GM12878 (cell line): Measurements from ENCODE around the gene ADAMTS6. TPM values are rescaled to one million over a fixed set of nuclear protein-coding genes. Genes with fewer than 3 reads are reported as not detected.

Experiments
- ATAC-seq: fragments of 200-7000 bp; cut with Tn5 transposase; 3 replicates; pipeline ENCODE4 v1.9.1; 2020; ENCODE audit warnings: mild to moderate bottlenecking, moderate library complexity
- BruUV-seq: library from RNA; stranded (reverse); fragments of 400-500 nt; replicated peaks from 2 replicates; lab custom pipeline; 2021; lab: Mats Ljungman, UMichigan
- CTCF ChIA-PET: fragments of 300-600 bp; sonication (Branson Sonifier 250); formaldehyde crosslinking; extraction: SDS; loops from one replicate; lab custom pipeline; 2021; ENCODE audit warnings: inconsistent platforms; lab: Yijun Ruan, JAX
- POLR2A ChIA-PET: fragments of 350-600 bp; formaldehyde crosslinking; extraction: SDS; loops from one replicate; lab custom pipeline; 2021; ENCODE audit warnings: inconsistent platforms; lab: Charles Lee
- RAD21 ChIA-PET: fragments of 300-600 bp; sonication (Branson Sonifier 250); formaldehyde crosslinking; loops from one replicate; lab custom pipeline; 2023; ENCODE audit warnings: antibody characterized with exemption; ENCODE audit not compliant: unreplicated experiment; lab: Charles Lee
- SMC1A ChIA-PET: fragments of 300-600 bp; sonication (Branson Sonifier 250); formaldehyde crosslinking; loops from one replicate; lab custom pipeline; 2023; ENCODE audit not compliant: unreplicated experiment, uncharacterized antibody; lab: Charles Lee
- DNase-seq: peaks from one replicate; pipeline ENCODE4 v3.0.0-alpha.2; 2011; ENCODE audit warnings: low read depth, low spot score
- FAIRE-seq: peaks from 3 replicates; lab custom pipeline; 2011; peaks lifted over from hg19 to GRCh38; lab: Jason Lieb, UNC
- H2AFZ ChIP-seq: 2 replicates; pipeline ENCODE4 v1.6.0; 2011; ENCODE audit warnings: low read depth, low read length, control low read depth; ENCODE audit not compliant: control insufficient read depth
- H3K27ac ChIP-seq: 2 replicates; pipeline ENCODE4 v1.5.1; 2011; ENCODE audit warnings: control low read depth; ENCODE audit not compliant: control insufficient read depth, insufficient read depth
- H3K27me3 ChIP-seq, 2 experiments: replicated peaks in 1 of 2; 2 replicates each; pipeline versions ENCODE4 v1.6.0 to v1.6.1; 2011; ENCODE audit warnings: low read length in 1 of 2; ENCODE audit not compliant: control insufficient read depth in 2 of 2, insufficient read depth in 2 of 2
- H3K36me3 ChIP-seq, 2 experiments: 2 replicates each; pipeline ENCODE4 v1.5.1; 2011; ENCODE audit warnings: low read length in 1 of 2; ENCODE audit not compliant: control insufficient read depth in 2 of 2, insufficient read depth in 2 of 2
- H3K4me1 ChIP-seq: 2 replicates; pipeline ENCODE4 v1.6.1; 2011; ENCODE audit warnings: mild to moderate bottlenecking, low read length, moderate library complexity, mixed read lengths; ENCODE audit not compliant: control insufficient read depth, insufficient read depth
- H3K4me2 ChIP-seq: 2 replicates; pipeline ENCODE4 v1.6.0; 2011; ENCODE audit warnings: control low read depth; ENCODE audit not compliant: control insufficient read depth, insufficient read depth
- H3K4me3 ChIP-seq: fragments of 200-600 bp; sonication (generic); 2 replicates; pipeline ENCODE4 v1.5.1; 2016
- H3K79me2 ChIP-seq: 2 replicates; pipeline ENCODE4 v1.6.0; 2011; ENCODE audit warnings: low read length; ENCODE audit not compliant: control insufficient read depth, insufficient read depth
- H3K9ac ChIP-seq: 2 replicates; pipeline ENCODE4 v1.8.0; 2011; ENCODE audit warnings: low read length, control low read depth, mixed read lengths; ENCODE audit not compliant: control insufficient read depth, insufficient read depth
- H3K9me3 ChIP-seq: replicated peaks from 3 replicates; pipeline ENCODE4 v1.5.1; 2011; ENCODE audit warnings: mild to moderate bottlenecking, low read length; ENCODE audit not compliant: control insufficient read depth, insufficient read depth
- H4K20me1 ChIP-seq: 2 replicates; pipeline ENCODE4 v1.6.0; 2011; ENCODE audit not compliant: control insufficient read depth, insufficient read depth
- BCLAF1 ChIP-seq: fragments of 450-650 bp; IDR thresholded peaks from 2 replicates; pipeline ENCODE4 v1.6.1; 2017; ENCODE audit warnings: antibody characterized with exemption, mild to moderate bottlenecking, moderate library complexity
- E2F8 ChIP-seq: fragments of 450-650 bp; IDR thresholded peaks from 2 replicates; pipeline ENCODE4 v1.6.1; 2018; ENCODE audit warnings: mild to moderate bottlenecking, low read depth, moderate library complexity; ENCODE audit not compliant: partially characterized antibody
- FOXK2 ChIP-seq: fragments of 450-650 bp; IDR thresholded peaks from 2 replicates; pipeline ENCODE4 v1.6.1; 2017; ENCODE audit warnings: mild to moderate bottlenecking, moderate library complexity
- MTA2 ChIP-seq: fragments of 450-650 bp; IDR thresholded peaks from 2 replicates; pipeline ENCODE4 v1.6.1; 2016; ENCODE audit warnings: low read depth, mild to moderate bottlenecking, moderate library complexity
- NFYA ChIP-seq: IDR thresholded peaks from 2 replicates; pipeline ENCODE4 v1.6.1; 2011; ENCODE audit warnings: low read depth, mild to moderate bottlenecking, low read length, improper control_type of control experiment, borderline replicate concordance
- NFYB ChIP-seq: IDR thresholded peaks from 2 replicates; pipeline ENCODE4 v1.6.1; 2011; ENCODE audit warnings: low read depth, mild to moderate bottlenecking, low read length, improper control_type of control experiment, moderate library complexity; ENCODE audit not compliant: insufficient read depth
- POU2F2 ChIP-seq: IDR thresholded peaks from 3 replicates; pipeline ENCODE4 v1.6.1; 2011; ENCODE audit warnings: low read depth, mild to moderate bottlenecking, low read length, borderline replicate concordance
- RUNX3 ChIP-seq: IDR thresholded peaks from 2 replicates; pipeline ENCODE4 v1.6.1; 2012; ENCODE audit warnings: low read length, inconsistent platforms
- WGBS: methylation state at CpG from one replicate; pipeline ENCODE4 v1.1.6; 2016; ENCODE audit warnings: low lambda C conversion rate; ENCODE audit not compliant: insufficient replicate concordance, insufficient coverage; ENCODE audit errors: missing lambda C conversion rate; 5-methylcytosine and 5-hydroxymethylcytosine counted together
- in situ Hi-C: fragments of 300-500 bp; cut with MboI; formaldehyde crosslinking; loops from 9 replicates; pipeline ENCODE4 v1.14.3; 2018; ENCODE audit warnings: mixed read lengths
- intact Hi-C: fragments of 100-400 bp; cut with micrococcal nuclease; formaldehyde crosslinking; loops from one replicate; pipeline ENCODE4 v1.14.2; 2022; ENCODE audit not compliant: unreplicated experiment
- polyA plus RNA-seq, 11 experiments: library from polyadenylated mRNA; depleted of rRNA in 4 of 11; unstranded in 6 of 11; stranded (reverse) in 5 of 11; fragments of >200 nt; fragmentation: Nextera tagmentation in 4 of 11; fragmentation: Illumina TruSeq in 1 of 11; extraction: Ambion mirVana in 4 of 11; extraction: Trizol in 1 of 11; gene quantifications; 1 replicate in 1 of 11; 2 replicates in 10 of 11; pipeline versions ENCODE4 v1.2.1 to v1.2.3, GENCODE V29; 2011 to 2016; ENCODE audit warnings: inconsistent platforms in 2 of 11, missing spikeins in 2 of 11, low read depth in 1 of 11
- total RNA-seq, 4 experiments: library from RNA; depleted of rRNA in 3 of 4; stranded (reverse); fragments of >200 nt in 3 of 4; fragmentation: Illumina TruSeq in 1 of 4; extraction: Trizol in 1 of 4; gene quantifications; 2 replicates each; pipeline versions ENCODE4 v1.2.1 to v1.2.3, GENCODE V29; 2013 to 2021
- TF ChIP-seq, protein P1 (sequence below): IDR thresholded peaks from 2 replicates; pipeline ENCODE4 v1.6.1; 2011; ENCODE audit warnings: borderline replicate concordance, low read depth, mild to moderate bottlenecking, moderate library complexity, mixed read lengths, low read length; ENCODE audit not compliant: insufficient read depth; ENCODE audit errors: extremely low read length

The ADAMTS6 gene
- total and polyA plus RNA-seq, 10 of the 15 experiments (the other 5 are each of a cell fraction or from before 2014, with no cell fraction given) = 1.1 to 12.3 (median 6.5) TPM

GRCh38 chr5:65271906-65272305, 209.8 kb downstream of the ADAMTS6 start:
- Histone ChIP-seq H3K4me1 (no peaks in the 10 kb centered on the region), H3K4me2 (no peak overlapping the region), H4K20me1 (no peaks in the 10 kb centered on the region), H3K27me3 (no peaks in the 10 kb centered on the region), H3K27ac (no peak overlapping the region), H3K9me3 (no peaks in the 10 kb centered on the region), H2AFZ (no peak overlapping the region), H3K9ac (no peak overlapping the region), H3K79me2 (no peaks in the 10 kb centered on the region), H3K4me3 (no peak overlapping the region), H3K36me3 (no peaks in the 10 kb centered on the region)
- DNase-seq = no peak
- RAD21 ChIA-PET = no interaction called here
- intact Hi-C loops = loop anchor here (10.0 kb wide), 1 partner anchor 317 kb away; no protein-coding TSS in a partner anchor
- TF ChIP-seq BCLAF1 = no peak
- no peak for TF ChIP-seq NFYA
- TF ChIP-seq POU2F2 = no peak
- TF ChIP-seq E2F8 = no peak
- TF ChIP-seq RUNX3 = no peak
- no peak for TF ChIP-seq FOXK2
- TF ChIP-seq, protein P1, sequence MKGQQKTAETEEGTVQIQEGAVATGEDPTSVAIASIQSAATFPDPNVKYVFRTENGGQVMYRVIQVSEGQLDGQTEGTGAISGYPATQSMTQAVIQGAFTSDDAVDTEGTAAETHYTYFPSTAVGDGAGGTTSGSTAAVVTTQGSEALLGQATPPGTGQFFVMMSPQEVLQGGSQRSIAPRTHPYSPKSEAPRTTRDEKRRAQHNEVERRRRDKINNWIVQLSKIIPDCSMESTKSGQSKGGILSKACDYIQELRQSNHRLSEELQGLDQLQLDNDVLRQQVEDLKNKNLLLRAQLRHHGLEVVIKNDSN = no peak
- TF ChIP-seq MTA2 = no peak
- no peak for TF ChIP-seq NFYB
- POLR2A ChIA-PET = no interaction called here
- FAIRE-seq = no peak
- in situ Hi-C loops = no loop called here
- no TSS peak for BruUV-seq
- WGBS = 100% methylated on average over 1 of the region's 1 CpG
- SMC1A ChIA-PET = interaction anchor here (1.5 kb wide), 1 partner anchor 16 kb away, joined by 4 read pairs; no protein-coding TSS in a partner anchor
- ATAC-seq = no peak
- CTCF ChIA-PET = interaction anchor here (1.0 kb wide), 1 partner anchor 198 kb away, joined by 4 read pairs; no protein-coding TSS in a partner anchor
